HG03342 (cell line): ENCODE measurements around the gene TCP11L1.
A peak's percentile ranks its signal among the peaks of the same experiment; 100 is the strongest.
"Not testable (repeated sequence)": the region's sequence is repeated elsewhere in the genome, so short reads cannot be mapped to it uniquely, and the experiment has no call there.

Source experiments
- ATAC-seq: cut with Tn5 transposase; IDR thresholded peaks from one replicate; pipeline ENCODE4 v1.9.1; 2021; ENCODE audit warnings: mild to moderate bottlenecking, moderate library complexity; ENCODE audit not compliant: unreplicated experiment

TCP11L1 gene

GRCh38 chr11:33064866-33065265 is 25.5 kb downstream of the TCP11L1 start:
- no peak for ATAC-seq

GRCh38 chr11:33065445-33066178 is 26.2 kb downstream of the TCP11L1 start:
- ATAC-seq = peak; percentile 42

GRCh38 chr11:33067294-33067693 is 27.9 kb downstream of the TCP11L1 start:
- no peak for ATAC-seq

- ATAC-seq = no peak
Measured at GRCh38 chr11:33068611-33069340, 29.4 kb downstream of the TCP11L1 start.

GRCh38 chr11:33072465-33072864 is 33.1 kb downstream of the TCP11L1 start:
- no peak for ATAC-seq

GRCh38 chr11:33083918-33084317 is 44.5 kb downstream of the TCP11L1 start:
- ATAC-seq = no peak

GRCh38 chr11:33086017-33086416 is 46.6 kb downstream of the TCP11L1 start:
- no peak for ATAC-seq

- no peak for ATAC-seq
Measured at GRCh38 chr11:33089776-33090175, 50.4 kb downstream of the TCP11L1 start.

- ATAC-seq = no peak
Measured at GRCh38 chr11:33094157-33094556, 54.8 kb downstream of the TCP11L1 start.

GRCh38 chr11:33103836-33104235 is 64.5 kb downstream of the TCP11L1 start:
- ATAC-seq = no peak

- ATAC-seq = no peak
Measured at GRCh38 chr11:33109294-33109895, 70.0 kb downstream of the TCP11L1 start.

- no peak for ATAC-seq
Measured at GRCh38 chr11:33110083-33110482, 70.7 kb downstream of the TCP11L1 start.

- ATAC-seq = no peak
Measured at GRCh38 chr11:33116535-33116934, 77.2 kb downstream of the TCP11L1 start.

- not testable (repeated sequence) for ATAC-seq
Measured at GRCh38 chr11:33122696-33123095, 83.3 kb downstream of the TCP11L1 start.
